ENCODE data around the gene HLCS. TPM values are rescaled to one million over a fixed set of nuclear protein-coding genes. Genes with fewer than 3 reads are reported as not detected.

Gene HLCS
- total RNA-seq, 1 donor from 2014 or later: 10.7 TPM

- Histone ChIP-seq H3K4me3 (no peak overlapping the region), H3K27ac (no peak overlapping the region), H3K36me3 (no peaks in the 10 kb centered on the region), H3K9me3 (peaks cover 0 to 34% of the 10 kb centered on the region in 2 donors), H3K4me1 (no peaks in the 10 kb centered on the region), H3K27me3 (no peaks in the 10 kb centered on the region)
- no peak for DNase-seq (ENCODE audit: low spot score in 2 of 2)
- TF ChIP-seq, protein P1, sequence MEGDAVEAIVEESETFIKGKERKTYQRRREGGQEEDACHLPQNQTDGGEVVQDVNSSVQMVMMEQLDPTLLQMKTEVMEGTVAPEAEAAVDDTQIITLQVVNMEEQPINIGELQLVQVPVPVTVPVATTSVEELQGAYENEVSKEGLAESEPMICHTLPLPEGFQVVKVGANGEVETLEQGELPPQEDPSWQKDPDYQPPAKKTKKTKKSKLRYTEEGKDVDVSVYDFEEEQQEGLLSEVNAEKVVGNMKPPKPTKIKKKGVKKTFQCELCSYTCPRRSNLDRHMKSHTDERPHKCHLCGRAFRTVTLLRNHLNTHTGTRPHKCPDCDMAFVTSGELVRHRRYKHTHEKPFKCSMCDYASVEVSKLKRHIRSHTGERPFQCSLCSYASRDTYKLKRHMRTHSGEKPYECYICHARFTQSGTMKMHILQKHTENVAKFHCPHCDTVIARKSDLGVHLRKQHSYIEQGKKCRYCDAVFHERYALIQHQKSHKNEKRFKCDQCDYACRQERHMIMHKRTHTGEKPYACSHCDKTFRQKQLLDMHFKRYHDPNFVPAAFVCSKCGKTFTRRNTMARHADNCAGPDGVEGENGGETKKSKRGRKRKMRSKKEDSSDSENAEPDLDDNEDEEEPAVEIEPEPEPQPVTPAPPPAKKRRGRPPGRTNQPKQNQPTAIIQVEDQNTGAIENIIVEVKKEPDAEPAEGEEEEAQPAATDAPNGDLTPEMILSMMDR (IDR thresholded peaks at IDR 0.05): no peak
- intact Hi-C loops (cut with DNase I): no loop called here
Measured at GRCh38 chr21:36800734-36801133, 165.7 kb downstream of the HLCS start.

- Histone ChIP-seq H3K4me1 (no peaks in the 10 kb centered on the region), H3K4me3 (no peak overlapping the region), H3K27me3 (no peaks in the 10 kb centered on the region), H3K27ac (no peak overlapping the region), H3K36me3 (no peaks in the 10 kb centered on the region), H3K9me3 (peaks cover 0 to 35% of the 10 kb centered on the region in 2 donors)
- intact Hi-C loops (cut with DNase I): no loop called here
- TF ChIP-seq, protein P1 (IDR thresholded peaks at IDR 0.05): no peak
- DNase-seq (ENCODE audit: low spot score in 2 of 2): no peak
Measured at GRCh38 chr21:36799869-36800268, 166.6 kb downstream of the HLCS start.

DNA sequence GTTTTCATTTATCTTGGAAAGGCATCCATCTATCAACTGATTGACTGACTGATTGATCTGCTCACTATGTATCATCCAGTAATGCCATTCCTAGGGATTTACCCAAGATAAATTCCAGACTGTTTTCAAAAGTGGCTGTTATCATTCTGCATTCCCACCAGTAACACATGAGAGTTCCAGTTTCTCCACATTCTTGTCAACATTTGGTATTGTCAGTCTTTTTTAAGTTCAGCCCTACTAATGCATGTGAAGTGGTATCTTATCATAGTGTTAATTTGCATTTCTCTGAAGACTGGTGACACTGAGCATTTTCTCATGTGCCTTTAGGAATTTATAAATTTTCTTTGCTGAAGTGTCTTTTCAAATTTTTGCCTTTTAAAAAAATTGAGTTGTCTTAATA, 168.0 kb downstream of the HLCS start:
- TF ChIP-seq, protein P1 (IDR thresholded peaks at IDR 0.05): no peak
- Histone ChIP-seq H3K27me3 (no peaks in the 10 kb centered on the region), H3K9me3 (peaks cover 0 to 35% of the 10 kb centered on the region in 2 donors), H3K4me1 (no peaks in the 10 kb centered on the region), H3K4me3 (no peak overlapping the region), H3K36me3 (no peaks in the 10 kb centered on the region), H3K27ac (no peak overlapping the region)
- intact Hi-C loops (cut with DNase I): no loop called here
- no peak for DNase-seq (ENCODE audit: low spot score in 2 of 2)

DNA sequence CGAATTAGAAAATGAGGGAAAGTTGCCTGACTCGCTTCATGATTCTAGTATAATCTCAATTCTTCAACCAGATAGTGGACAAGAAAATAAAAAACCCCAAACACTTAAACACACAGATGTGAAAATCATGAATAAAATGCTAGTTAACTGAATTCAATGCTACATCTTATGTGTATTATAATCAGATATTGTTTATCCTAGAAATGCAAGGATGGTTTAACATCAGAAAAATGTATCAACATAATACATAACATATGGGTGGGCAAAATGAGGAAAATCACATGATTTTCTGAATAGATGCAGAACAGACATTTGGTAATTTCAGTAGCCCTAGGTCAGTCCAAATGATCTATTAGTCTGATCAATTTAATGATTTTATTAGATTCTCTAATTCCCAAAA, 170.4 kb downstream of the HLCS start:
- DNase-seq (ENCODE audit: low spot score in 2 of 2): no peak
- no peak overlapping the region for H3K4me3 ChIP-seq
- TF ChIP-seq, protein P1 (IDR thresholded peaks at IDR 0.05): no peak
- intact Hi-C loops (cut with DNase I): no loop called here
- no peaks in the 10 kb centered on the region for H3K27me3 ChIP-seq
- H3K36me3 ChIP-seq: no peaks in the 10 kb centered on the region
- H3K4me1 ChIP-seq: no peaks in the 10 kb centered on the region
- peaks cover 0 to 35% of the 10 kb centered on the region in 2 donors for H3K9me3 ChIP-seq
- H3K27ac ChIP-seq: no peak overlapping the region

DNA sequence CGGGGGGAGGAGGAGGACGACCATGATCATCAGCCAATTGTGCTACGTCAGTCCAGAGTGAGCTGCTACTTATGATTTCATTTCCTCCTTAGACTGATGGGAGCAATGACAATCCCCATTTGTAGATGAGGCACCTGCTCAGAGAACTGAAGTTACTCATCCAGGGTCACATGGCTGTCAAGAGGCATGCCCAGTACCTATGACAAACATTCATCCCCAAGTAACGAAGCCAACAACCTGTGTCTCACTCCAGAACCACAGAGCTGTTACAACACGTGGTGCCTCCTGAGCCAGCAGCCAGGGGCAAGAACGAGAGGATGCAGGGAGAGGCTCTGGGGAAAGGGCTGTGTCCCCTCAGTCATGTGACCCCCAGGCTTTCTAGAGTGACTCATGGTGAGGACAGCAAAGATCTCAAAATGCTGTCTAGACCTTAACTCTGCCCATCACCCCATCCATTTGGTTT, 173.9 kb downstream of the HLCS start:
- no peaks in the 10 kb centered on the region for H3K27me3 ChIP-seq
- H3K4me3 ChIP-seq: no peak overlapping the region
- H3K36me3 ChIP-seq: no peaks in the 10 kb centered on the region
- TF ChIP-seq, protein P1 (IDR thresholded peaks at IDR 0.05): no peak
- no peak overlapping the region for H3K27ac ChIP-seq
- no peak for DNase-seq (ENCODE audit: low spot score in 2 of 2)
- peaks cover 0 to 19% of the 10 kb centered on the region in 2 donors for H3K9me3 ChIP-seq
- H3K4me1 ChIP-seq: no peaks in the 10 kb centered on the region
- intact Hi-C loops (cut with DNase I): no loop called here

All from ascending aorta (tissue), 2 donors.